22Rv1 (cell line): ENCODE data around the gene JDP2.

Experiments used
- CTCF ChIP-seq: fragments of 450-650 bp; IDR thresholded peaks from 2 replicates; pipeline ENCODE4 v1.5.1; 2017; ENCODE audit warnings: mild to moderate bottlenecking
- ZFX ChIP-seq: fragments of 450-650 bp; IDR thresholded peaks from 2 replicates; pipeline ENCODE4 v1.6.1; 2017; ENCODE audit warnings: antibody characterized with exemption, borderline replicate concordance

- TF ChIP-seq CTCF (no peak), ZFX (no peak)
Observed at GRCh38 chr14:75442166-75442565, 14.3 kb downstream of the JDP2 start.
